HAP-1 (cell line): ENCODE data around the gene CD46.

Experiments
- DNase-seq, 2 experiments: peaks; one replicate each; pipeline ENCODE4 v3.0.0-alpha.2; 2016 to 2020; ENCODE audit warnings: low spot score in 2 of 2
- H3K27me3 ChIP-seq: fragments of 250-450 bp; sonication (Bioruptor Pico); 2 replicates; pipeline ENCODE4 v1.5.1; 2020; ENCODE audit warnings: low read depth, mild to moderate bottlenecking, moderate library complexity
- H3K36me3 ChIP-seq: fragments of 250-450 bp; sonication (Bioruptor Pico); replicated peaks from 2 replicates; pipeline ENCODE4 v1.5.1; 2020; ENCODE audit warnings: mild to moderate bottlenecking
- H3K4me1 ChIP-seq: fragments of 250-450 bp; sonication (Bioruptor Pico); 2 replicates; pipeline ENCODE4 v1.5.1; 2020; ENCODE audit warnings: mild to moderate bottlenecking
- H3K4me3 ChIP-seq: fragments of 250-450 bp; sonication (Bioruptor Pico); 2 replicates; pipeline ENCODE4 v1.5.1; 2020; ENCODE audit warnings: mild to moderate bottlenecking, moderate library complexity
- H3K9me3 ChIP-seq: fragments of 250-450 bp; sonication (Bioruptor Pico); 2 replicates; pipeline ENCODE4 v1.5.1; 2020; ENCODE audit warnings: mild to moderate bottlenecking, moderate library complexity
- in situ Hi-C: fragments of 300-500 bp; cut with MboI; formaldehyde crosslinking; loops from 3 replicates; pipeline ENCODE4 v1.14.3; 2020; ENCODE audit warnings: low sequenced_read_pairs, inconsistent platforms, mixed read lengths

Gene CD46

DNA sequence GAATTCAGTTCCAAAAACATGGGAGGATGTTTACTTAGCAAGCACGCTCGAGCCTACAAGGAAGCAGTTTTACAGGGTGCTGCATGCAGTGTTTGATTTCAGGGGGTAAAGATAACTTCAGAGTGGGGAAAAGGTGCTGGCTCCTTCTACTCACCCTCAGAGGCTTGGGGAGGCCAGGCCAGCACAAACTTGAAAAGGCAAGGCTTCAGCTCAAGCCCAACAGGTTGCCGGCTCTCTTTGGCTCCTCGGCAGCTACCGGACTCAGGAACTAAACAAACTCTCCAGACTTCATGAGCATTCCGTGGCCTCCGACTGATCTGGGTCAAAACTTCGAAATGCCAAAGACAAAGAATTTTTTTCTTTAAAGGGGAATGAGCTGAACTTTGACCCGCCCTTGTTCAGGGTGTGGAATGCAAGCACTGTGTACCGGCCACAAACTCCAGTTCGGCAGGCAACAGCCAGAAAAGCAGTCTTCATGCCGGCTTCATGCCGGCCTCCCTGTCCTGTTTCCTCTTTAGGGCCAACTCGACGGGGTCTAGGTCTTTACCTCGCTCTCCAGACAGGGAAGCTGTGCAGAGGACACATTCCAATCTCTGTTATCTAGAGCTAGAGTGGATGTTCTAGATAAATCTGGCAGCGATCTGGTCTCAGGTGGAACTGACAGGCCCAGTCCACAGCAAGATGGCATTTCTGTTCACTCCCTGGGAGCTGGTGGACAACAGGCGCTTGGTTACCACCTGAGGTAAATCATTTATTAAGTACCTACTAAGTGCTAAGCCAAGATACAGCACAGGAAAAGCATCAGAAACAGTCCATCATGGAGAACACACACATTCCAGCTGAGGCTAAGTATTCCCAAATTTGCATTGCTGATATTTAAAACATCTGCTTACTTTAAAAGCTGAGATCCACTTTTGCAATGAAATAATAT is 75.0 kb downstream of the CD46 start:
- in situ Hi-C loops = no loop called here
- no peaks in the 10 kb centered on the region for H3K27me3 ChIP-seq
- no peak for DNase-seq
- no peak overlapping the region for H3K4me3 ChIP-seq
- no peaks in the 10 kb centered on the region for H3K9me3 ChIP-seq
- H3K36me3 ChIP-seq = no peaks in the 10 kb centered on the region
- H3K4me1 ChIP-seq = no peaks in the 10 kb centered on the region

DNA sequence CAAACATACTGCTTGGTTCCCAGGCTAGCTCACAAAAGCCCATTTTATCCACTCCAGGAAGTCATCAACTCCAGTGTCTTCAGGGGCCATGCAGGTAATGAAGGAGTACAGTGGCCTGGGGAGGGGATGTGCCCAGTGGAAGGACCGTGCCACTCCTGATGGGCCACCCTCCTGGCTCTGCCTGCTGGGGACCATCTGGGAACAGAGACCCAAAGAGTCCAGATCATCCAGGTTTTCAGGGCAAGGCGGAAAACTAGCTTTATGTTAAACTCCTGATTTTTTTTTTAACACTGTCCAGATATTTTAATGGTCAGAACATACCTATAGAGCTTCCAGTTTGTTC is 75.6 kb downstream of the CD46 start:
- no peaks in the 10 kb centered on the region for H3K9me3 ChIP-seq
- H3K36me3 ChIP-seq = no peaks in the 10 kb centered on the region
- DNase-seq = no peak
- H3K27me3 ChIP-seq = no peaks in the 10 kb centered on the region
- no peak overlapping the region for H3K4me3 ChIP-seq
- H3K4me1 ChIP-seq = no peaks in the 10 kb centered on the region
- in situ Hi-C loops = no loop called here

DNA sequence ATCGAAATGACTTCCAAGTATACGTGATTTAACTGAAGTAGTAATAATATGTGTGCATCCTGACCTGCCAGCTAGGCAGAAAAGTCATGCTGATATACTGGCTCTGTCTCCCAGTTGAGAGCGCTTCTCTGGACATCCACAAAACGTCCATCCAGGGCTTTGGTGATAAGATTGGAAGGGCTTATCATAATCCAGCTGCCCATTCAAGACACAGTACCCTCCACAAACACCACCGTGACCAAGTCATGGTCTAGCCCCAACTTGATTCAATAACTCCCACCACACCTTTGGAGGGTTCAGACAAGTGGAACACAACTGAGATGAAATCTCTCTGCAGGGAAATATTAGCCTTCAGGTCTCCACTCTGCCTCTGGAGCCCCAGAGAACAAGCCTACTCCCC is 76.2 kb downstream of the CD46 start:
- Histone ChIP-seq H3K9me3 (no peaks in the 10 kb centered on the region), H3K4me1 (no peaks in the 10 kb centered on the region), H3K4me3 (no peak overlapping the region), H3K36me3 (no peaks in the 10 kb centered on the region), H3K27me3 (no peaks in the 10 kb centered on the region)
- DNase-seq = no peak
- in situ Hi-C loops = no loop called here

DNA sequence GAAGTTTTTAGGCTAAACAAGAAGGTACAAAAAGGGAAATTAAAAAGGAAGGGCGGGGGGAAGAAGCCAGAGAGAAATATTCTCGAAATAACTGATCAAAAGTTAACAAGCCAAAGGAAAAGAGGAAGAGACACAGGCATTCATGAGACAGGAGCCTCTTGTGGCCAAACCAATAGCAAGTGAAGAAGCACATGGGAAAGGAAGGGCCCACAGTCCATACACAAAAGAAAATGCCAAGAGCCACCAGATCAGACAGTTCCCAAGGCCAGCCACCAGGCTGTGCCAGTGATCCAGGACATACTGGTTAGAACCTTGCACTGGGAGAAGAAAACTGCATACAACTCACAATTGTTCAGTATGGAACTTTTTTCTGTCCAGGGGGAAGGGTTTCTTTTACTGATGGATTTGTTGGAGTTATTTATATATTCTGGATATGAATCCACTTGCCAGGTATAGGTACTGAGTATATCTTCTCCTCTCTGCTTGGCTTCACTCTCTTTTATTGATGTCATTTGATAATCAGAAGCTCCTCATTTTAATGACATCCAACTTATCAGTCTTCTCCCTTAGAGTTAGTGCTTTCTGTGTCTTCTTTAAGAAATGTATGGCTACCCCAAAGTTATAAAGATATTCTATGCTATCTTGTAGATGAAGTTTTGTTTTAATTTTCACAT is 76.8 kb downstream of the CD46 start:
- Histone ChIP-seq H3K36me3 (no peaks in the 10 kb centered on the region; the same call in 1 of the 2 replicates), H3K27me3 (no peaks in the 10 kb centered on the region), H3K9me3 (no peaks in the 10 kb centered on the region), H3K4me3 (no peak overlapping the region), H3K4me1 (no peaks in the 10 kb centered on the region)
- peak; percentile 34 to 53 for DNase-seq
- in situ Hi-C loops = no loop called here

DNA sequence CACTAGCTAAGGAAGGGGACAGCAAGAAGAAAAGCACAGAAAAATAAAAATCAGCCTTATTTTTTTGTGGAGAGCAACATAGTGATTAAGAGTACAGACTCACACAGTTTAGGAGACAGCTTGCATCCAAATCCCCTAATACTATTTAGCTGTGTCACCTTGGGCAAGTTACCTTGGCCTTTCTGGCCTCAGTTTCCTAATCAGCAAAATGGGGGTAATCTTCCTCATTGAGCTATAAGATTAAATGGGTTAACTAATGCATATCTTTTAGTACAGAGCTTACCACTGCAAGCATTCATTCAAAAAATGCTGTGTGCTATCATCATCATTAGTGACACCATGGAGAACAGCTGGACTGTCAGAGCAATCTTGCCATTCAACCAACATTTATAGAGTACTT is 77.7 kb downstream of the CD46 start:
- no peak overlapping the region for H3K4me3 ChIP-seq
- H3K27me3 ChIP-seq = no peaks in the 10 kb centered on the region
- H3K36me3 ChIP-seq = peaks cover under 1% of the 10 kb centered on the region
- in situ Hi-C loops = no loop called here
- H3K4me1 ChIP-seq = no peaks in the 10 kb centered on the region
- DNase-seq = no peak
- H3K9me3 ChIP-seq = no peaks in the 10 kb centered on the region

DNA sequence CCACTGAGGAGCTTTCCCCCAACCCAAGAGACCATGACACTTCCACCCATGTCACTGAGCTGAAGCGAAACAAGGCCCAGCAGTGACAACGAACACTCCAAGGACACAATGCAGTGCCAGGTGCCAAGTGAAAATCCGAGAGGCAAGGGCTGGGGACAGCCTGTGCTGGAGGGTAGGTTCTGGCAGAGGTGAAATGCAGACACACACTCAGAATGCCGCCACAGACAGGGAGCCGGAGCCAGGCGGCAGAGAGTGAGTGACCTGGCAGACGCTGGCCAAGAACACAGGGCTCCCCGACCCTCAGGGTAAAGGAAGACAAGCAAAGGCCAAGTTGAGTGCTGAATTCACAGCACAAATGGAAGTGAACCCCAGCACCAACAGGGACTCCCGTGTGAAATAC is 78.9 kb downstream of the CD46 start:
- H3K4me3 ChIP-seq = no peak overlapping the region
- no peaks in the 10 kb centered on the region for H3K9me3 ChIP-seq
- no peak for DNase-seq
- H3K36me3 ChIP-seq = peaks cover 4% of the 10 kb centered on the region
- in situ Hi-C loops = no loop called here
- no peaks in the 10 kb centered on the region for H3K27me3 ChIP-seq
- no peaks in the 10 kb centered on the region for H3K4me1 ChIP-seq

DNA sequence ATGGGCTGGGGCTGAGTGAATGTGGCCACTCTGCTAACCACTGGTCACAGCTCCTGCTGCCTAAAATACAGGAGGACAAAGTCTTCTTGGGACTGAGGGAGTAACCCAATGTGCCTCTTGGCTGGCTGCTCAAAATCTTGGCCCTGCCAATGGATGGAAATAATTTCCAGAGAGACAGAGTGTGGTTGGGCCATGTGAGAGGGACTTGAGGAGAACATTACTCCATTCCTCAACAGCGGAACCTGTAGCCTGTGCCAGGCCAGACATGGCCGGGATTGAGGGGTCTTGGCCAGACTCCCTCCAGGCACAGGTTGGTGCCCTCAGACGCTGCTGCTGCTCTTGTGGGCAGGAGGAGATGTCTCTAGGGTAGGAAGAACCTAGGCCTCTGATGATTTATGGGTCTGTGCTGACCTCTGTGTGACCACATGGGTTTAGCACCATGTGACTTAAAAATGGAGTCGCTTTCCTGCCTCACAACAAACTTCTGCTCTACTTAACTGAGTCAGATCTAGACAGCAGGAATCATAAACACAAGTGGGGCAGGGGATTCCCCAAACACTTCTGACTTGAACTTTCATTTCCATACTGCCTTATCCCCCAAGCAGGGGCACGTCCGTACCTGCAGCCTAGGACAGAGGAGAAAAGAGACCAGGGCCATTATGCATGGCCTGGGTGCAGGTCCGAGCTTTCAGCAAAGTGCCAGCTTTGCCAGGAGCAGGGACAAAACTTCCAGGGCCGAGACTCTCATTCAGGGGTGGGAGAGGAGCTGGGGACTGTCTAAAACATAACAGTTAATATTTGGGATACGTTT is 79.9 kb downstream of the CD46 start:
- Histone ChIP-seq H3K36me3 (peaks cover 8% of the 10 kb centered on the region), H3K27me3 (no peaks in the 10 kb centered on the region), H3K9me3 (no peaks in the 10 kb centered on the region), H3K4me1 (no peaks in the 10 kb centered on the region), H3K4me3 (no peak overlapping the region)
- in situ Hi-C loops = no loop called here
- no peak for DNase-seq

DNA sequence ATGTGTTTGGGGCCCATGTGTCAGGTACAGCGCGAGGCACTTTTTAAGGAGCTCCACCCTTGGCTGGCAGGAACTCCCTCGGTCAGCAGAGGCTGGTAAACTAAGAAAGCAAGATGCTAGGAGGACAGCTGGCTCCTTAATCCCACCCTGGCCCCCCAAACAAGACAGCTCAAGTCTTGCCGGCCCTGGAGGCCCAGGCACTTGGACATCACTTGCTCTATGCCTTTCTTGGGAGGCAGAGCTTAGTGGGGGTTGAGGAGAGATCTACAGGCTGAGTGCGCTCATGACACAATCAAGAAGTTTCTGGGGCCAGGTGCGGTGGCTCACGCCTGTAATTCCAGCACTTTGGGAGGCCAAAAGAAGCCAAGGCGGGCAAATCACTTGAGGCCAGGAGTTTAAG is 80.9 kb downstream of the CD46 start:
- in situ Hi-C loops = no loop called here
- Histone ChIP-seq H3K27me3 (no peaks in the 10 kb centered on the region), H3K9me3 (no peaks in the 10 kb centered on the region), H3K36me3 (peaks cover 12% of the 10 kb centered on the region), H3K4me1 (no peaks in the 10 kb centered on the region), H3K4me3 (no peak overlapping the region)
- no peak for DNase-seq

DNA sequence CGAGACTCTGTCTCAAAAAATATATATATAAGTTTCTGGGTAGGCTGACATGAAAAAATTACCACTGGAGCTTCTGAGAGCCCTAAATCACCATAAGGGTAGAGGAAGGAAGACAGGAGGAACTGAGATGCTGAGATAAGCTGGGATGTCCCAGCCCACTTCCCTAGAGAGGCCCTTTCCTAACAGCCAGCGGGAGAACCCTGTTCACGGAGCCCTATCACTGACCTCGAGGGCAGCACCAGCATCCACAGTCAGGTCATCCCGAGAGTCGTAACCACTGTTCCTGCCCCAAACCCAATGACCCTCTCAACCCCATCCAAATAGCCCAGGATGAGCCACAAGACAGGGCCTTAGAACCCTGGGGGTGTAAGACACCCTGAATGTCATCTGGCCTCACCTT is 81.5 kb downstream of the CD46 start:
- no peak for DNase-seq
- in situ Hi-C loops = no loop called here
- no peaks in the 10 kb centered on the region for H3K27me3 ChIP-seq
- no peak overlapping the region for H3K4me3 ChIP-seq
- no peaks in the 10 kb centered on the region for H3K9me3 ChIP-seq
- H3K36me3 ChIP-seq = peaks cover 12% of the 10 kb centered on the region
- H3K4me1 ChIP-seq = no peaks in the 10 kb centered on the region

DNA sequence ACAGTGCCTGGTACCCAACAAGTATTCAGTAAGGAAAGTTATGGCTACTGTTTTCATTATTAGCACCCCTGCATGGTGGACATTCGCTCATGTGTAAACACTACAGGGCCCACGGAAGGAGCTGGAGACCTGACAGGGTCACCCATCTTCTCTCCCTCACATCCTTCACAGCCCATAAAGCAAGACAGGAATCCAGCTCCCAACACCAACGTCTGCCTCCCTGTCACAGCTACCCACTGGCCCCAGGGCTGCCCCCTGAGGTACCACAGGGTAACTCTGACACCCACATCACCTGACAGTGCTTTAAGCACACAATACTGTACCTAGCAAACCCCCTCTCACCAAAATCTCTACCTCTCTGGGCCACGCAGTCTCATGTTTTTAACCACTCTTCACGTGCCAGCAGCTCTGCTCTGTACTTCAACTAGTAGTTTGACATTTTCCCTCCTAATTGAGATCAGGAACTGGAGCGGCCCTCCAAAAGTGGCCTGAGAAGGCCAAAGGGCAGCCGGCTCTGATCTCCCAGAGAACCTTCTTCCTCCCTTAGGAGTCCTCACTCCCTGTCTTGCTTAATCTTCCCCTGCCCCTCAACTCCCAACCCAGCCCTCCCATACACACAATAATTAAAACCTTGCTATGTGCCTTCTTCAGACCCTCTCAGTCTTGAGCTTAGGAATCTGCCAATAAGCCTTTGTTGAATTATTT is 82.3 kb downstream of the CD46 start:
- H3K9me3 ChIP-seq = no peaks in the 10 kb centered on the region
- H3K4me3 ChIP-seq = no peak overlapping the region
- in situ Hi-C loops = no loop called here
- no peaks in the 10 kb centered on the region for H3K4me1 ChIP-seq
- H3K36me3 ChIP-seq = peaks cover 12% of the 10 kb centered on the region
- no peaks in the 10 kb centered on the region for H3K27me3 ChIP-seq
- no peak for DNase-seq

DNA sequence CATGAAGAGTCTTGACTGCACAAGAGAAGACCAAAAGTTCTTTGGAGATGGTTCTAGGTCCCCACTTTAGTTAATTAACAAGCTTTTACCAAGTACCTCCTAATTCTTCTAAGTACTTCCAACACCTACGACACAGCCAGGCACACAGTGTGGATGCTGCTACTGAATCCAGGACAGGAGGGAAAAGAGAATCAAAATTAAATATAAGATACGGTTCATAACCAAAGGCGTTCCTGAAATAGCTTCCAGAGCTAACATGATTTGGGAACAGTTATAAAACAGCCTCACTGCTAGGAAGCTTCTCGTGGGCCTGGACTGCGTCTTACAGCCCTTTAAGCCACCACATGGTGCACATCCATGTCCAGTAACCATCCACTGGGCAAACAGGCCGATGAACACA is 84.1 kb downstream of the CD46 start:
- Histone ChIP-seq H3K9me3 (no peaks in the 10 kb centered on the region), H3K4me1 (no peaks in the 10 kb centered on the region), H3K4me3 (no peak overlapping the region), H3K27me3 (no peaks in the 10 kb centered on the region), H3K36me3 (peaks cover 12% of the 10 kb centered on the region)
- DNase-seq = no peak
- in situ Hi-C loops = no loop called here

DNA sequence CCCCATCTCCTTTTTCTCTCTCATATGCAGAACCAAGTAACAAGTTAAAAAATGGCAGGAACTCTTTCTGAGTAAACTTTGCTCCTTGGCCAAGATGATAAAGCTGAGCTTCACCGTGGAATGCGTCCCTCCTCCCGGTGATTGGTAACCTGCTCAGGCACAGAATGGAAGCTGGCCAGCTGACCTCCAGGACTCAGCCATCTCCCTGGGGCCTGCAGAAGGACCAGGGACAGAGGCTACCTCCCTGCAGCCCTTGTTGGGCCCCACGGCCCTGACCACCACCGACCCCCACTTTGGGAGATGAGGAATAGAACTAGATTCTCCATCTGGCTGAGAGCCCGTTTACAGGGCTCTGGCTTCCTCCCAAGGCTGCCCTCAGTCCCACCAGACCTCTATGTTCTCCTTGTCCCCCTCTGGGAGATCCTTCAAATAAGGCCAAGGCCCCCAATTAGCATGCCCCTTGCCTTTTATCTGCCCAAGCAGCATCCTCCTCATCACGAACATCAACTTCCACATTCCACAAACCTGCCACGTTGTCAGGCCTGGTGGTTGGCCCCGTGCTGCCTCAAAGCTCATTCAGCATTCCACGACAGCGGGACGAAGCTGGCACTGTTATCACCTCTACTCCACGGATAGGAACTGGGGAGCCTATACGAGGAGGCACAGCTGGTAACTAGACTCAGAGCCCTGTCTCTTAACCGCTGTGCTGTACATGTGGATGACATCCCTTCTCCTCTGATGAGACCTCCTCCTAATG is 84.9 kb downstream of the CD46 start:
- DNase-seq = no peak
- peaks cover 12% of the 10 kb centered on the region for H3K36me3 ChIP-seq
- H3K27me3 ChIP-seq = no peaks in the 10 kb centered on the region
- H3K9me3 ChIP-seq = no peaks in the 10 kb centered on the region
- in situ Hi-C loops = no loop called here
- H3K4me1 ChIP-seq = no peaks in the 10 kb centered on the region
- no peak overlapping the region for H3K4me3 ChIP-seq

DNA sequence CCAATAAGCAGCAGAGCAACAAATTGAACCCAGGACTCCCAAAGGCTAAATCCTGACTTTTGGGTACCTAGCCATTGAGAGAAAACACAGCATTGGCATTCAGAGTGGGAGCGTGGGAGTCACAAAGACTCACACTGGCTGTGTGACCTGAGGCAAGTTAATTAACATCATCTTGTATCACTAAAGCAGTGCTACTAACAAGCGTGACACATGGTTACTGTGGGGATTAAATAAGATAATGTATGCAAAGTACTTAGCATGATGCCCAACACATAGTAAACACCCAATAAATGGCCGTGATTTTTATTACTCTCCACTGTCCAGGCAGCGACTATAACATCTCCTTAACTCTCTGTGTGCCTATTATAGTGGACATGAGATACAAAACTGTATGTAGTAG is 85.8 kb downstream of the CD46 start:
- Histone ChIP-seq H3K27me3 (no peaks in the 10 kb centered on the region), H3K4me1 (no peaks in the 10 kb centered on the region), H3K4me3 (no peak overlapping the region), H3K36me3 (peaks cover 14% of the 10 kb centered on the region), H3K9me3 (no peaks in the 10 kb centered on the region)
- no peak for DNase-seq
- in situ Hi-C loops = no loop called here
